NCI-H1105 (cell line): ENCODE measurements around the gene TIGD1.
A peak's percentile ranks its signal among the peaks of the same experiment; 100 is the strongest.

ENCODE experiments used
- DNase-seq: peaks from one replicate; lab custom pipeline; 2025; lab: John Stamatoyannopoulos, UW

The TIGD1 gene

GRCh38 chr2:232550354-232551249 is at the start of gene TIGD1, which contains the start of gene EIF4E2:
Gene TIGD1, minus strand, starts transcription at chr2:232550557. Its CDS starts 675 bp downstream, at chr2:232549882.
Gene EIF4E2, plus strand, starts transcription at chr2:232550689. Its CDS starts 36 bp downstream, at chr2:232550725.
- DNase-seq, result peak; percentile 83

GRCh38 chr2:232598293-232598692 is 47.9 kb upstream of the TIGD1 start:
- DNase-seq, result no peak

GRCh38 chr2:232597362-232598079 is 47.2 kb upstream of the TIGD1 start:
- DNase-seq, result no peak

GRCh38 chr2:232593982-232594381 is 43.6 kb upstream of the TIGD1 start:
- no peak for DNase-seq

- no peak for DNase-seq
Observed at GRCh38 chr2:232592772-232593395, 42.5 kb upstream of the TIGD1 start.

GRCh38 chr2:232588680-232589585 is 38.6 kb upstream of the TIGD1 start:
- DNase-seq, result no peak

GRCh38 chr2:232588031-232588430 is 37.7 kb upstream of the TIGD1 start:
- DNase-seq, result no peak

- DNase-seq, result no peak
Observed at GRCh38 chr2:232587512-232587911, 37.2 kb upstream of the TIGD1 start.

- DNase-seq, result no peak
Observed at GRCh38 chr2:232586943-232587505, 36.7 kb upstream of the TIGD1 start.

- DNase-seq, result no peak
Observed at GRCh38 chr2:232584238-232584637, 33.9 kb upstream of the TIGD1 start.

GRCh38 chr2:232581725-232582124 is 31.4 kb upstream of the TIGD1 start:
- no peak for DNase-seq

- no peak for DNase-seq
Observed at GRCh38 chr2:232580648-232580981, 30.3 kb upstream of the TIGD1 start.

GRCh38 chr2:232578626-232579025 is 28.3 kb upstream of the TIGD1 start:
- DNase-seq, result no peak

- no peak for DNase-seq
Observed at GRCh38 chr2:232577841-232578240, 27.5 kb upstream of the TIGD1 start.

GRCh38 chr2:232576995-232577394 is 26.6 kb upstream of the TIGD1 start:
- DNase-seq, result no peak

- DNase-seq, result no peak
Observed at GRCh38 chr2:232575404-232575746, 25.0 kb upstream of the TIGD1 start.

- no peak for DNase-seq
Observed at GRCh38 chr2:232574674-232575403, 24.5 kb upstream of the TIGD1 start.

GRCh38 chr2:232573771-232574435 is 23.5 kb upstream of the TIGD1 start:
- no peak for DNase-seq

GRCh38 chr2:232573042-232573441 is 22.7 kb upstream of the TIGD1 start:
- DNase-seq, result no peak

- no peak for DNase-seq
Observed at GRCh38 chr2:232571026-232571474, 20.7 kb upstream of the TIGD1 start.
